HEK293 (cell line): ENCODE results near the gene UNC119.
A peak's percentile ranks its signal among the peaks of the same experiment; 100 is the strongest.

Experiments used
- CTCF ChIA-PET: fragments of 350-600 bp; formaldehyde crosslinking; extraction: SDS; loops from one replicate; lab custom pipeline; 2021; ENCODE audit warnings: antibody characterized with exemption; lab: Yijun Ruan, JAX
- POLR2A ChIA-PET: fragments of 300-600 bp; formaldehyde crosslinking; extraction: SDS; loops from one replicate; lab custom pipeline; 2020; ENCODE audit warnings: antibody characterized with exemption, inconsistent platforms; lab: Yijun Ruan, JAX
- H3K27ac ChIP-seq: fragments of 200-500 bp; sonication (Bioruptor generic); 2 replicates; pipeline ENCODE4 v1.5.1; 2014; ENCODE audit warnings: low read depth, low read length, control low read depth, inconsistent platforms; ENCODE audit errors: extremely low read depth
- H3K36me3 ChIP-seq, 2 experiments: fragments of 200-500 bp in 1 of 2; sonication (Bioruptor generic) in 1 of 2; 1 replicate in 1 of 2; 2 replicates in 1 of 2; pipeline ENCODE4 v1.5.1; 2014 to 2017; ENCODE audit warnings: inconsistent platforms in 2 of 2, low read length in 2 of 2; ENCODE audit not compliant: control insufficient read depth in 2 of 2, insufficient read depth in 1 of 2
- H3K4me1 ChIP-seq: fragments of 200-500 bp; sonication (Bioruptor generic); 2 replicates; pipeline ENCODE4 v1.5.1; 2014; ENCODE audit warnings: mild to moderate bottlenecking, low read length, inconsistent platforms; ENCODE audit not compliant: control insufficient read depth, insufficient read depth
- H3K4me3 ChIP-seq: 2 replicates; pipeline ENCODE4 v1.5.1; 2011; ENCODE audit warnings: low read depth, mild to moderate bottlenecking, control low read depth, low read length, moderate library complexity
- H3K9me3 ChIP-seq: fragments of 200-500 bp; sonication (Bioruptor generic); 2 replicates; pipeline ENCODE4 v1.5.1; 2014; ENCODE audit warnings: low read depth, low read length, inconsistent platforms; ENCODE audit not compliant: control insufficient read depth, insufficient read depth
- GLI2 ChIP-seq: fragments of 450-650 bp; formaldehyde crosslinking; IDR thresholded peaks from 2 replicates; pipeline ENCODE4; 2017; ENCODE audit warnings: missing biosample characterization, missing genetic modification characterization, low read depth, borderline replicate concordance
- KLF16 ChIP-seq: fragments of 450-650 bp; formaldehyde crosslinking; IDR thresholded peaks from 2 replicates; pipeline ENCODE4 v1.5.1; 2017; ENCODE audit warnings: missing biosample characterization, missing genetic modification characterization
- MYNN ChIP-seq: fragments of 450-650 bp; formaldehyde crosslinking; IDR thresholded peaks from 2 replicates; pipeline ENCODE4 v1.5.1; 2016; ENCODE audit warnings: missing biosample characterization, missing genetic modification characterization, borderline replicate concordance
- RBAK ChIP-seq: fragments of 450-650 bp; formaldehyde crosslinking; IDR thresholded peaks from 2 replicates; pipeline ENCODE4 v1.5.1; 2016; ENCODE audit warnings: missing biosample characterization, missing genetic modification characterization
- SCRT1 ChIP-seq: fragments of 450-650 bp; formaldehyde crosslinking; IDR thresholded peaks from 2 replicates; pipeline ENCODE4 v1.5.1; 2016; ENCODE audit warnings: missing biosample characterization, missing genetic modification characterization, borderline replicate concordance
- YY1 ChIP-seq: fragments of 450-650 bp; formaldehyde crosslinking; IDR thresholded peaks from 2 replicates; pipeline ENCODE4 v1.5.1; 2018; ENCODE audit warnings: missing biosample characterization, missing genetic modification characterization
- ZBTB1 ChIP-seq: fragments of 450-650 bp; formaldehyde crosslinking; IDR thresholded peaks from 2 replicates; pipeline ENCODE4 v1.5.1; 2016; ENCODE audit warnings: missing biosample characterization, missing genetic modification characterization
- ZNF112 ChIP-seq: fragments of 450-650 bp; formaldehyde crosslinking; IDR thresholded peaks from 2 replicates; pipeline ENCODE4 v1.5.0; 2017; ENCODE audit warnings: missing biosample characterization, missing genetic modification characterization
- ZNF155 ChIP-seq: fragments of 450-650 bp; formaldehyde crosslinking; IDR thresholded peaks from 2 replicates; pipeline ENCODE4 v1.5.1; 2016; ENCODE audit warnings: missing biosample characterization, missing genetic modification characterization
- ZNF157 ChIP-seq: fragments of 450-650 bp; formaldehyde crosslinking; IDR thresholded peaks from 2 replicates; pipeline ENCODE4 v1.5.1; 2016; ENCODE audit warnings: missing biosample characterization, missing genetic modification characterization
- ZNF211 ChIP-seq: fragments of 450-650 bp; formaldehyde crosslinking; IDR thresholded peaks from 2 replicates; pipeline ENCODE4 v1.5.1; 2016; ENCODE audit warnings: low read depth, missing biosample characterization, missing genetic modification characterization
- ZNF423 ChIP-seq: fragments of 450-650 bp; formaldehyde crosslinking; IDR thresholded peaks from 2 replicates; pipeline ENCODE4 v1.5.1; 2016; ENCODE audit warnings: missing biosample characterization, missing genetic modification characterization
- ZNF544 ChIP-seq: fragments of 450-650 bp; formaldehyde crosslinking; IDR thresholded peaks from 2 replicates; pipeline ENCODE4 v1.5.0; 2017; ENCODE audit warnings: missing biosample characterization, missing genetic modification characterization
- ZNF560 ChIP-seq: fragments of 450-650 bp; formaldehyde crosslinking; IDR thresholded peaks from 2 replicates; pipeline ENCODE4 v1.5.1; 2017; ENCODE audit warnings: missing biosample characterization, missing genetic modification characterization, borderline replicate concordance
- ZNF585B ChIP-seq: fragments of 450-650 bp; formaldehyde crosslinking; IDR thresholded peaks from 2 replicates; pipeline ENCODE4 v1.5.1; 2016; ENCODE audit warnings: missing biosample characterization, missing genetic modification characterization
- ZNF654 ChIP-seq: fragments of 450-650 bp; formaldehyde crosslinking; IDR thresholded peaks from 2 replicates; pipeline ENCODE4 v1.5.1; 2016; ENCODE audit warnings: low read depth, missing biosample characterization, missing genetic modification characterization
- ZNF664 ChIP-seq: fragments of 450-650 bp; formaldehyde crosslinking; IDR thresholded peaks from 2 replicates; pipeline ENCODE4 v1.5.1; 2016; ENCODE audit warnings: missing biosample characterization, missing genetic modification characterization
- ZNF670 ChIP-seq: fragments of 450-650 bp; formaldehyde crosslinking; IDR thresholded peaks from 2 replicates; pipeline ENCODE4 v1.5.1; 2016; ENCODE audit warnings: missing biosample characterization, missing genetic modification characterization, low read depth
- ZSCAN23 ChIP-seq: fragments of 450-650 bp; formaldehyde crosslinking; IDR thresholded peaks from 2 replicates; pipeline ENCODE4 v1.5.1; 2016; ENCODE audit warnings: missing biosample characterization, missing genetic modification characterization
- TF ChIP-seq, protein P1 (sequence below): fragments of 450-650 bp; formaldehyde crosslinking; IDR thresholded peaks from 2 replicates; pipeline ENCODE4 v1.5.1; 2016; ENCODE audit warnings: missing biosample characterization, missing genetic modification characterization
- TF ChIP-seq, protein P2 (sequence below): fragments of 450-650 bp; formaldehyde crosslinking; IDR thresholded peaks from 2 replicates; pipeline ENCODE4 v1.5.1; 2016; ENCODE audit warnings: missing biosample characterization, missing genetic modification characterization
- TF ChIP-seq, protein P3 (sequence below): fragments of 450-650 bp; formaldehyde crosslinking; IDR thresholded peaks from 2 replicates; pipeline ENCODE4 v1.5.1; 2016; ENCODE audit warnings: missing biosample characterization, missing genetic modification characterization

Gene UNC119

DNA sequence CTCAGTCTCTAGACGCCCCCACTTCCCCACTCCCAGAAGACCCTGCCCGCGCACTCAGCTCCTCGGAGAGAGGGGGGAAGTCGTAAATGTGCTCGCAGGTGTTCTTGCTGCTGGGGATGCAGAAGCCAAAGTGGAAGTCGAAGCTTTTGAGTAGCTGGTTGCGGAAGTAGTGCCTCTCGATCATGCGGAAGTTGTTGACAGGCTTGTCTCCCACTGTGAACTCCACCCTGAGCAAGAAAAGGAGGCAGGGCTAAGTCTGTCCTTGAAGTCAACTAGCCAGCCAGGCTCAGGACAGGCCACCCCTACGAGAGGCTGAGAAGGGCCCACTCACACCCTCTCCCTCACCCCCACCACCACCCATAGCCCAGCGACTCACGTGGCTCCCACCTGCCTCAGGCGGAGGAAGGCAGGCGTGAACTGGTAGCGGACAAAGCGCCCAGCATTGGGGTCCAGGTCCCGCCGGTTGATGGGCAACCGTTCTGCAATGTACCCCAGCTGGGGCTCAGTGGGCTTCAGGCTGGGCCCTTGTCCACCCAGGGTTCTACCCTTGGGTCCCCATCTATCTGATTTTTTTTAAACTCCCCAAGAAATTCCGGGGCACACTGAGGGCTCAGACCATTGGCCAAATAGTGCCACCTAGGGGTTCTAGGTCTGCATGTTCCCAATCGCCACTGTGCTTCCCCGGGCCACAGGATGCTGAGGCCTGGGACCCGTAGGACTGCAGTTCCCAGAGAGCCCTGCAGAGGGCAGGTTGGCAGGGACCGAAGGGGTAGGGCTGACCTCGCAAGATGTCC is 4.6 kb downstream of the UNC119 start:
- no peak overlapping the region for H3K4me3 ChIP-seq
- H3K27ac ChIP-seq, result no peak overlapping the region
- peaks cover 5 to 23% of the 10 kb centered on the region in 2 experiments for H3K36me3 ChIP-seq
- TF ChIP-seq ZNF664 (tag by site-specific recombination) (no peak), RBAK (tag by site-specific recombination) (no peak), ZNF654 (peak; percentile 35), YY1 (no peak), MYNN (tag by site-specific recombination) (no peak), KLF16 (tag by site-specific recombination) (no peak), ZNF155 (tag by site-specific recombination) (no peak), ZNF585B (tag by site-specific recombination) (no peak), ZSCAN23 (tag by site-specific recombination) (no peak), GLI2 (tag by site-specific recombination) (no peak), ZNF112 (no peak), ZNF544 (tag by site-specific recombination) (no peak), ZNF423 (tag by site-specific recombination) (no peak), ZNF560 (tag by site-specific recombination) (no peak), ZNF157 (tag by site-specific recombination) (no peak), ZNF670 (no peak), SCRT1 (tag by site-specific recombination) (no peak), ZNF211 (tag by site-specific recombination) (no peak), ZBTB1 (tag by site-specific recombination) (no peak)
- TF ChIP-seq, protein P1, sequence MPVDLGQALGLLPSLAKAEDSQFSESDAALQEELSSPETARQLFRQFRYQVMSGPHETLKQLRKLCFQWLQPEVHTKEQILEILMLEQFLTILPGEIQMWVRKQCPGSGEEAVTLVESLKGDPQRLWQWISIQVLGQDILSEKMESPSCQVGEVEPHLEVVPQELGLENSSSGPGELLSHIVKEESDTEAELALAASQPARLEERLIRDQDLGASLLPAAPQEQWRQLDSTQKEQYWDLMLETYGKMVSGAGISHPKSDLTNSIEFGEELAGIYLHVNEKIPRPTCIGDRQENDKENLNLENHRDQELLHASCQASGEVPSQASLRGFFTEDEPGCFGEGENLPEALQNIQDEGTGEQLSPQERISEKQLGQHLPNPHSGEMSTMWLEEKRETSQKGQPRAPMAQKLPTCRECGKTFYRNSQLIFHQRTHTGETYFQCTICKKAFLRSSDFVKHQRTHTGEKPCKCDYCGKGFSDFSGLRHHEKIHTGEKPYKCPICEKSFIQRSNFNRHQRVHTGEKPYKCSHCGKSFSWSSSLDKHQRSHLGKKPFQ, result 0 out of 2 replicates have a peak, but pooled peaks have one; percentile 16
- TF ChIP-seq, protein P2, sequence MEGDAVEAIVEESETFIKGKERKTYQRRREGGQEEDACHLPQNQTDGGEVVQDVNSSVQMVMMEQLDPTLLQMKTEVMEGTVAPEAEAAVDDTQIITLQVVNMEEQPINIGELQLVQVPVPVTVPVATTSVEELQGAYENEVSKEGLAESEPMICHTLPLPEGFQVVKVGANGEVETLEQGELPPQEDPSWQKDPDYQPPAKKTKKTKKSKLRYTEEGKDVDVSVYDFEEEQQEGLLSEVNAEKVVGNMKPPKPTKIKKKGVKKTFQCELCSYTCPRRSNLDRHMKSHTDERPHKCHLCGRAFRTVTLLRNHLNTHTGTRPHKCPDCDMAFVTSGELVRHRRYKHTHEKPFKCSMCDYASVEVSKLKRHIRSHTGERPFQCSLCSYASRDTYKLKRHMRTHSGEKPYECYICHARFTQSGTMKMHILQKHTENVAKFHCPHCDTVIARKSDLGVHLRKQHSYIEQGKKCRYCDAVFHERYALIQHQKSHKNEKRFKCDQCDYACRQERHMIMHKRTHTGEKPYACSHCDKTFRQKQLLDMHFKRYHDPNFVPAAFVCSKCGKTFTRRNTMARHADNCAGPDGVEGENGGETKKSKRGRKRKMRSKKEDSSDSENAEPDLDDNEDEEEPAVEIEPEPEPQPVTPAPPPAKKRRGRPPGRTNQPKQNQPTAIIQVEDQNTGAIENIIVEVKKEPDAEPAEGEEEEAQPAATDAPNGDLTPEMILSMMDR (tag by site-specific recombination), result peak; percentile 91
- TF ChIP-seq, protein P3, sequence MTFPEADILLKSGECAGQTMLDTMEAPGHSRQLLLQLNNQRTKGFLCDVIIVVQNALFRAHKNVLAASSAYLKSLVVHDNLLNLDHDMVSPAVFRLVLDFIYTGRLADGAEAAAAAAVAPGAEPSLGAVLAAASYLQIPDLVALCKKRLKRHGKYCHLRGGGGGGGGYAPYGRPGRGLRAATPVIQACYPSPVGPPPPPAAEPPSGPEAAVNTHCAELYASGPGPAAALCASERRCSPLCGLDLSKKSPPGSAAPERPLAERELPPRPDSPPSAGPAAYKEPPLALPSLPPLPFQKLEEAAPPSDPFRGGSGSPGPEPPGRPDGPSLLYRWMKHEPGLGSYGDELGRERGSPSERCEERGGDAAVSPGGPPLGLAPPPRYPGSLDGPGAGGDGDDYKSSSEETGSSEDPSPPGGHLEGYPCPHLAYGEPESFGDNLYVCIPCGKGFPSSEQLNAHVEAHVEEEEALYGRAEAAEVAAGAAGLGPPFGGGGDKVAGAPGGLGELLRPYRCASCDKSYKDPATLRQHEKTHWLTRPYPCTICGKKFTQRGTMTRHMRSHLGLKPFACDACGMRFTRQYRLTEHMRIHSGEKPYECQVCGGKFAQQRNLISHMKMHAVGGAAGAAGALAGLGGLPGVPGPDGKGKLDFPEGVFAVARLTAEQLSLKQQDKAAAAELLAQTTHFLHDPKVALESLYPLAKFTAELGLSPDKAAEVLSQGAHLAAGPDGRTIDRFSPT (tag by site-specific recombination), result 0 out of 2 replicates have a peak, but pooled peaks have one; percentile 11
- ChIA-PET CTCF (interaction anchor here (0.6 to 6.8 kb wide), 29 partner anchors 8 to 511 kb away, joined by 3 to 46 read pairs (median 4); partner anchors contain the start of genes PIGS and RSKR), POLR2A (interaction anchor here (1.1 to 8.9 kb wide), 2 partner anchors 24 to 97 kb away, joined by 3 to 68 read pairs; partner anchors contain the start of genes BLTP2 and PIGS)
- peaks cover 10% of the 10 kb centered on the region for H3K4me1 ChIP-seq
- no peaks in the 10 kb centered on the region for H3K9me3 ChIP-seq
